Measurements from ENCODE around the gene RCN2. TPM values are rescaled to one million over a fixed set of nuclear protein-coding genes. Genes with fewer than 3 reads are reported as not detected.

RCN2 gene
- total and polyA plus RNA-seq, 2 of the 8 experiments (the other 6 are each of a cell fraction or from before 2014, with no cell fraction given), result 65.6 to 137 TPM

GRCh38 chr15:76973362-76973743 lies 41.8 kb downstream of the RCN2 start:
- Histone ChIP-seq H4K8ac (ENCODE audit: extremely low read depth, insufficient read depth, low read length) (no peak overlapping the region), H4K91ac (replicated peaks; ENCODE audit: insufficient read length, low read length) (no peak overlapping the region)
- peak; percentile 83 to 87 (median 87) for TF ChIP-seq CTCF (IDR thresholded peaks at IDR 0.05; ENCODE audit: control extremely low read depth in 1 of 3, insufficient read depth in 1 of 3, low read depth in 1 of 3, low read length in 3 of 3)
- peak in 1 of 2 experiments; percentile 69; a peak in 1 of 3 replicates for TF ChIP-seq EP300 (IDR thresholded peaks at IDR 0.05; ENCODE audit: borderline replicate concordance in 1 of 2, low read depth in 2 of 2, low read length in 2 of 2)
- no peak for TF ChIP-seq SIN3A (conservative IDR thresholded peaks at IDR 0.05 in 1 of 2, IDR thresholded peaks at IDR 0.05 in 1 of 2; ENCODE audit: low read depth in 1 of 2, low read length in 2 of 2)
- TF ChIP-seq ASH2L (IDR thresholded peaks at IDR 0.05; ENCODE audit: low read length), result peak; percentile 19
- 0 out of 2 replicates have a peak, but pooled peaks have one; percentile 43 for TF ChIP-seq JUND (IDR thresholded peaks at IDR 0.05; ENCODE audit: low read length)
- no peak for TF ChIP-seq JUN (IDR thresholded peaks at IDR 0.05; ENCODE audit: low read depth, low read length)
- TF ChIP-seq BACH1 (IDR thresholded peaks at IDR 0.05; ENCODE audit: low read length), result peak; percentile 16; the same call in 1 of the 2 replicates
- TF ChIP-seq RAD21 (IDR thresholded peaks at IDR 0.05 in 1 of 2, conservative IDR thresholded peaks at IDR 0.05 in 1 of 2; ENCODE audit: low read depth in 2 of 2, low read length in 2 of 2), result peak; percentile 89 to 91

More at GRCh38 chr15:76973362-76973743, 41.8 kb downstream of the RCN2 start:
- no peaks in the 10 kb centered on the region for H3K23me2 ChIP-seq (ENCODE audit: low read depth, low read length)
- peaks cover 0 to 2% of the 10 kb centered on the region in 2 experiments for H4K20me1 ChIP-seq (replicated peaks in 1 of 2; ENCODE audit: control insufficient read depth in 1 of 2, insufficient read depth in 2 of 2, low read length in 2 of 2)
- H3K36me3 ChIP-seq (ENCODE audit: control insufficient read depth in 2 of 4, insufficient read depth in 4 of 4, low read length in 3 of 4), result no peaks in the 10 kb centered on the region
- H3K4me1 ChIP-seq (replicated peaks in 1 of 4; ENCODE audit: control insufficient read depth in 3 of 4, insufficient read depth in 4 of 4, low read length in 3 of 4), result peaks cover 0 to 2% (median 0%) of the 10 kb centered on the region in 4 experiments; a peak in 3 of 7 replicates
- H3K79me1 ChIP-seq (ENCODE audit: low read depth, low read length), result no peaks in the 10 kb centered on the region
- H2BK120ac ChIP-seq (replicated peaks; ENCODE audit: low read depth, low read length), result no peak overlapping the region
- H3K18ac ChIP-seq (ENCODE audit: extremely low read depth, low read length), result no peak overlapping the region
- 23% methylated on average over 4 of the region's 4 CpGs; no CpG with 5 or more reads in 1 of the 2 experiments for WGBS, 2 experiments (ENCODE audit: extremely low coverage in 1 of 2, insufficient coverage in 1 of 2, insufficient read length in 1 of 2, insufficient replicate concordance in 2 of 2, low coverage in 1 of 2, low lambda C conversion rate in 2 of 2, missing lambda C conversion rate in 1 of 2)
- H2AK5ac ChIP-seq (ENCODE audit: low read depth, low read length), result no peak overlapping the region
- no peak overlapping the region for H2BK5ac ChIP-seq (ENCODE audit: low read depth, low read length)
- no peak overlapping the region; a peak in 1 of 4 replicates for H3K4me2 ChIP-seq (ENCODE audit: insufficient read depth in 1 of 2, low read depth in 2 of 2, low read length in 2 of 2)
- no peak overlapping the region for H3K14ac ChIP-seq (ENCODE audit: insufficient read length)
- H3K23ac ChIP-seq (ENCODE audit: insufficient read length), result no peak overlapping the region
- no peak overlapping the region for H3K4ac ChIP-seq (replicated peaks; ENCODE audit: insufficient read length, low read depth, low read length)
- no peak overlapping the region for H2BK15ac ChIP-seq (ENCODE audit: low read length)
- no peak overlapping the region for H3K9ac ChIP-seq (replicated peaks in 1 of 4; ENCODE audit: extremely low read depth in 1 of 4, low read depth in 3 of 4, low read length in 3 of 4)
- ChIA-PET POLR2A (ENCODE audit: partially characterized antibody) (interaction anchor here (0.6 kb wide), 1 partner anchor 206 kb away, joined by 3 read pairs; no protein-coding TSS in a partner anchor), CTCF (ENCODE audit: partially characterized antibody) (interaction anchor here (0.6 to 5.7 kb wide), 33 partner anchors 9 to 756 kb away, joined by 3 to 43 read pairs (median 5); partner anchors contain the start of gene PSTPIP1)
- no peak overlapping the region for H4K5ac ChIP-seq (ENCODE audit: insufficient read length, low read depth, low read length)
- H3K79me2 ChIP-seq (ENCODE audit: control insufficient read depth in 1 of 2, insufficient read depth in 2 of 2, low read length in 2 of 2), result no peaks in the 10 kb centered on the region
- DNase-seq (ENCODE audit: low read depth in 1 of 2, low spot score in 2 of 2), result peak; percentile 54 to 85
- no peak for FAIRE-seq
- H3K27me3 ChIP-seq (replicated peaks in 1 of 4; ENCODE audit: control insufficient read depth in 3 of 4, extremely low read depth in 1 of 4, insufficient read depth in 3 of 4, low read length in 3 of 4), result no peaks in the 10 kb centered on the region; a peak in 1 of 7 replicates
- no peak overlapping the region for H2BK20ac ChIP-seq (ENCODE audit: low read length)
- H3K9me3 ChIP-seq (ENCODE audit: insufficient read depth in 2 of 2, low read depth in 1 of 2, low read length in 1 of 2), result no peaks in the 10 kb centered on the region
- peak overlapping the region; percentile 98 for H2AFZ ChIP-seq (ENCODE audit: low read length)
- H2BK12ac ChIP-seq (ENCODE audit: low read depth, low read length), result no peak overlapping the region
- H3K56ac ChIP-seq (replicated peaks; ENCODE audit: insufficient read length, low read depth, low read length), result peak overlapping the region; percentile 37
- H3K27ac ChIP-seq (ENCODE audit: low read depth, low read length), result no peak overlapping the region
- no peak overlapping the region; a peak in 1 of 8 replicates for H3K4me3 ChIP-seq (ENCODE audit: extremely low read depth in 1 of 4, insufficient read depth in 2 of 4, low read depth in 3 of 4, low read length in 4 of 4)

All from H1 (cell line).